Stimulated activated CD4-positive, alpha-beta T cell treated with anti-CD3 and anti-CD28 coated beads, Interleukin-4, amount 100 ng/mL, for 24 hours (primary cell): ENCODE measurements around the gene ITPRIPL1.

Experiments used
- DNase-seq: peaks from one replicate; pipeline ENCODE4 v3.0.0-alpha.2; 2020

ITPRIPL1 gene

GRCh38 chr2:96323849-96324248 is 1.3 kb upstream of the ITPRIPL1 start:
- no peak for DNase-seq

- DNase-seq, result peak; percentile 43
These were observed 436 bp upstream of the ITPRIPL1 start for GRCh38 chr2:96324721-96325040.

DNA sequence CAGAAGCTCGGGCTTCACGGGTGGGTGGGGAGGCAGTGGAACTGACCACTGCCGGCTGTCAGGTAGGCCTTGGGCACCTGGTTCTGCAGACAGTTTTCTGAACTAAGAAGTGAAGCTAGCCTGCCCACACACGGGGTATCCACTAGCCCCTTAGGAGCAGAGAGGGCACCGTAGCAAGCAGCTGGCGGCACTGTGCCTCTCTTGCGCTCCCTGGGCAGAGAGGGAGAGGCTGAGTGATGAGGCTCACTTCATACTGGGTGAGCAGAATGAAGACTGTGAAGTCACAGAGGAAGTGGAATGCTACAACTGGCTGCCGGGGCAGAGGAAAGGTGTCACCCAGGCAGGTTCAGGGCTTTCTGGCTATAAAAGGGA is 753 bp downstream of the ITPRIPL1 start:
- DNase-seq, result peak; percentile 38

DNA sequence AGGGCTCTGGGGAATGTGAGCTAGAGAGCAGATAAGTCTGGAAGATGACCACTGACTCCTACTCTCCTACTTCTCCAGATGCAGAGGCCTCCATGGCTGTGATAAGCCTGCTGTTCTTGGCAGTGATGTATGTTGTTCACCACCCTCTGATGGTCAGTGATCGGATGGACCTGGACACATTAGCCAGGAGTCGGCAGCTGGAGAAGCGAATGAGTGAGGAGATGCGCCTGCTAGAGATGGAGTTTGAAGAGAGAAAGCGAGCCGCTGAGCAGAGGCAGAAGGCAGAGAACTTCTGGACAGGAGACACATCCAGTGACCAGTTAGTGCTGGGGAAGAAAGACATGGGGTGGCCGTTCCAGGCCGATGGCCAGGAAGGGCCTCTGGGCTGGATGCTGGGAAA is 1.4 kb downstream of the ITPRIPL1 start:
- DNase-seq, result no peak

DNA sequence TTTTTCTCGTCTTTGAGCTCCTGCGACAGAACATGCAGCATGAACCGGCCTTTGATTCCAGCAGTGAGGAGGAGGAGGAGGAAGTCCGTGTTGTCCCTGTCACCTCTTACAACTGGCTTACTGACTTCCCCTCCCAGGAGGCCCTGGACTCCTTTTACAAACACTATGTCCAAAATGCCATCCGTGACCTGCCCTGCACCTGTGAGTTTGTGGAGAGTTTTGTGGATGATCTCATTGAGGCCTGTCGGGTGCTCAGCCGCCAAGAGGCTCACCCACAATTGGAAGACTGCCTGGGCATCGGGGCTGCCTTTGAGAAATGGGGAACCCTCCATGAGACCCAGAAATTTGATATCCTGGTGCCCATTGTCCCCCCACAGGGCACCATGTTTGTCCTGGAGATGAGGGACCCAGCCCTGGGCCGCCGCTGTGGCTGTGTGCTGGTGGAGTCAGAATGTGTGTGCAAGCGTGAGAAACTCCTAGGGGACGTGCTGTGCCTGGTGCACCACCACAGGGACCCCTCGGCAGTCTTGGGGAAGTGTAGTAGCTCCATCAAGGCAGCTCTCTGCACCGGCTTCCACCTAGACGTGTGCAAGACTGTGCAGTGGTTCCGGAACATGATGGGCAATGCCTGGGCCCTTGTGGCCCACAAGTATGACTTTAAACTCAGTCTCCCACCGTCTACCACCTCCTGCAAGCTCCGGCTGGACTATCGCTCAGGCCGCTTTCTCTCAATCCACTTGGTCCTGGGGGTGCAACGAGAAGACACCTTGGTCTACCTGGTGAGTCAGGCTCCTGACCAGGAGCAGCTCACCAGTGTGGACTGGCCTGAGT is 2.1 kb downstream of the ITPRIPL1 start:
- no peak for DNase-seq

DNA sequence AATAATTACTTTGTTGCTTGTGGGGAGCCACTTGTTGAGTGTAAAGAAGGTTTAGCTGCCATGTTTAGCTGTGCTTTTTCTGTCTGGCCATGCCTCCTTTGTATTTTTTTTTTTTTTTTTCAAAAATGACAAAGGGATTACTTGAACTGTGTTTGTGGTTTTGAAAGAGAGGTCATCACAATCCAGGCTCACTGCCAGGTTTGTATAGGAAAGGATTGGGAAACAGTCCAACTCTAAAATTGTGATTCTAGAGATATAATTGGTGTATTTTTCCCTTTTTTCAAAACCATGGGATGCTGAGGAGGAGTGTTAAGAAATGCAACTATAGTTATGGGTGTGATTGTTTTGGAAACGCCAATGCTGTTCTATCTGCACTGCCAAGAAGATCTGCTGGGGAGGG is 4.3 kb downstream of the ITPRIPL1 start:
- no peak for DNase-seq

GRCh38 chr2:96329874-96330273 is 4.8 kb downstream of the ITPRIPL1 start:
- no peak for DNase-seq

GRCh38 chr2:96330407-96330806 is 5.3 kb downstream of the ITPRIPL1 start:
- DNase-seq, result no peak

- DNase-seq, result no peak
These were observed 8.6 kb downstream of the ITPRIPL1 start for GRCh38 chr2:96333708-96334107.

DNA sequence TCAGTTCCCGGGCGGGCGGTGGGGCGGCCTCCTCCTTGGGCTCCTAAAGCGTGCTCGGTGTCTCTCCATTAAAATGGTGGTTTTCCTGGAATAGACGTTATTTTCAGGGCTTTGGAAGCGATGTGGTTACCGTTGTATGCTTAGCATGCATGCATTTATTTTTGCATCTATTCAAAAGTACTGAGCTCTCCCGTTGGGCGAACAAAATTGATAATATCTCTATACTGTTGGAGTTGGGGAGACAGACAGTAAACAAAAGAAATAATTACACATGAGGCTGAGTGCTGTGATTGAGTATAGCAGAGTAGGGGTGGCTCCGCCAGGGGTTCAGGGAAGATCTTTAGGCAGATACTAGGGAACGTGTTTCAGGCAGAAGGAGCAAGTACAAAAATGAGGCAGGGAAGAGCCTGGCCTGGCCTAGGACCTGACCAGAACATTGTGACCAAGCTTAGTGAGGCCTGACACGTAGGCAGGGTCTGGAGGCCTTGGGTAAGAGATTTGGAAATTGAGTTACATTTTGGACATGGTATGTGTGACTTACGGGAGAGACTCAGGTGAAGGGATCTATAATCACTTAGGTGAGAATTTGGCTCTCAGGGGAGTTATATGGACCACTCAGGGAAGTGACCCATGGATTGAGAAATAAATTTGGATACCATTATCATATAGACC is 11.1 kb downstream of the ITPRIPL1 start:
- DNase-seq, result no peak

GRCh38 chr2:96336873-96337272 is 11.8 kb downstream of the ITPRIPL1 start:
- no peak for DNase-seq

GRCh38 chr2:96340493-96341414 is 15.6 kb downstream of the ITPRIPL1 start:
- no peak for DNase-seq

DNA sequence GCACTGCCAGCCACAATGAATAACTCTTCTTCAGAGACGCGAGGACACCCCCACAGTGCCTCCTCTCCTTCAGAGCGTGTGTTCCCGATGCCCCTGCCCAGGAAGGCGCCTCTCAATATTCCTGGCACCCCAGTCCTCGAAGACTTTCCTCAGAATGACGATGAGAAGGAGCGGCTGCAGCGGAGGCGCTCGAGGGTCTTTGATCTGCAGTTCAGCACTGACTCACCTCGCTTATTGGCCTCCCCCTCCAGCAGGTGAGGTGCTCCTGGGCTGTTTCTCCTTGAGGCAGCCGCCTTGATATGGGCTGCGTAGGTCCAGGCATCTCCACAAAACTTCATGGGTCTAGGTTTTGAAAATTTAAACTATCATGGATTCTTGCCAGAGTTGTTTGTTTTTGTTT is 16.5 kb downstream of the ITPRIPL1 start:
- DNase-seq, result no peak

DNA sequence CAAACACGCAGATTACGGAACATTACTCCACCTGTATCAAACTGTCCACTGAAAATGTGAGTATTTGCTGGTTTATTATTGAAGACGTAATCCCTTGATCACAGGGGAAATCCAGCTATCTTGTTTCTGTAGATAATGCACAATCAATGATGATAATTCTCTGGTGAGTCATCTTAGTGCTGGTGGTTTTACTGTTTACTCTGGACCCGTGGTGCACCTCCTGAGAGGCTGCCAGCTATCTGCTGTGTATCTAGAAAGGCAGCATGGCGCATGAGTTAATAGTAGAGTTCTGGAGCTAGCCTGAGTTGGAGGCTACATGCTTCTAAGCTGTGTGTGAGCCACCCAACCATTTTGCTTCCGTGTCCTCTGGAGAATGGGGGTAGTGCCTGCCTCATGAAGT is 17.0 kb downstream of the ITPRIPL1 start:
- DNase-seq, result peak; percentile 59

DNA sequence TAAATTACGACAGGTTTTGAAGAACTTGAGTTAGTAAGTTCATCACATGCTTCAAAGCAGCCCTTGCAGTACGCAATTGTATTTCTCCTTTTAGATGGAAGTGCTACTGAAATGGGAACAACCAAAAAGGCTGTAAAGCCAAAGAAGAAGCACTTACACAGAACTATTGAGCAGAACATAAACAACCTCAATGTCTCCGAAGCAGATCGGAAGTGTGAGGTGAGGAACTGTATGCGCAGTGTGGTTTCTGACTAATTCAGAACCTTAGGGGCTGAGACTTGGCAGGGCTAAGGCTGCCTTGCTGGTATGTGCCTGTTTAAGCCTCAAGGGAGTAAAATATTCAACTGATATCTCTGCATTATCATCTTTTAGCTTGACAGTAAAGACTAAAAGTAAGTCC is 18.9 kb downstream of the ITPRIPL1 start:
- DNase-seq, result peak; percentile 60

DNA sequence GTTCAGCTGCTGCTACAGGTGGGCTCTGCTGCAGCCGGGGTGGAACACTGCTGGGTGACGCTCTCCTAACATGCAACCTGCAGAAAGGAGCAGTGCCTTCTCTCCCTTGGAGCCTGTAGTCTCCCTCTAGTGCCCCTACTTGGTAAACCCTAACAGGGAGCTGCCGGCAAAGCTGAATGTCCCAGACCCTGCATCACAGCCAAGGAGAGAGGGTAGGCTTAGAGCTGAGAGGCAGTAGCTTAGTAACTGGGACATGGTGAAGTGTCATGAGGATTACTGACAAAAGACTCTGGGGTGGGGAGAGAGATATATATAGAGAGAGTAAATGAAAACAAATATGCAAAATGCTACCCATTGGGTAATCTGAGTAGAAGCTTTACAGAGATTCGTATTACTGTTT is 20.3 kb downstream of the ITPRIPL1 start:
- no peak for DNase-seq

DNA sequence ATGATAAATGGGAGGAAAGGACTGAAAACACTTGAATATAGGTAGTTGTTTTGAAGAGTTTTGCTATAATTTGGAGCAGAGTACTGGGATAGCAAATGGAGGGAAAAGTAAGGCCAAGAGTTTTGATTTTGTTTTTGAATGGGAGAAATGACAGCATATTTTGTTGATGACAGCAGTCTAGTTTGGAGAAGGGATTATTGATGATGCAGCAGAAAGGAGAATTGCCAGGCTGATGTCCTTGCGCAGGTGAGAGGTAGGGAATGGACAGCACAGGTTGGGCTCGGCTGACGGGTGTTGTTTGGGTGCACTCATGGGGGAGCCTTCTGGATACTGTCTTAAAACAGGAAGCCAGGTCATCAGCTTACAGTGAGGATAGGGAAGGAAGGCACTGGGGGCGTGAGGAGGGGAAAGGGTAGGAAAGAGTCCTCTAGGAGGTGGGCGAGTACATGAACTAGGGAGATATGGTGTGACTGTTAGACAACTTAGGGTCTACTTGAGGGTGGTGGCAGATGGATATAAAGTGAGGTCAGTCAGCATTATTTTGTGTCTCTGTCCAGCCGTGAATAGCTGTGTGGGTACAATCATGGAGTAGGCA is 20.8 kb downstream of the ITPRIPL1 start:
- no peak for DNase-seq

DNA sequence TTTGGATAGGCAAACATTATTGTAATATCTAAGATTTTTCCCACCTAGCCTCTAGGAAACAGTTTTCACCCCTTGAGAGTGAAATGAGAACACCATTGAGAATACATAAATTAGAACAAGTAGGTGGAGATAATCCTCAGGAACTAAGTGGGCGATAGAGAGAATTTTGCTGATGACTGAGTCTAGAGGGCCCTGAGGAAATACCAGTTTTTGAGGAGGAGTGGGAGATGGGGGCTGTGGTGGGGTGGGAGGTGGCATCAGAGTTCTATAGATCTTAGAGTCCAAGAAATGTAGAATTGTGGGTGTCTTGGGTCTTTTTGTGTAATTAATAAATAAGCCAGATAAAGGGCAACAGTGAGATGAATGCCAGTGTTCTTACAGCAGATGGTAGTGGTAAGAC is 22.3 kb downstream of the ITPRIPL1 start:
- no peak for DNase-seq

DNA sequence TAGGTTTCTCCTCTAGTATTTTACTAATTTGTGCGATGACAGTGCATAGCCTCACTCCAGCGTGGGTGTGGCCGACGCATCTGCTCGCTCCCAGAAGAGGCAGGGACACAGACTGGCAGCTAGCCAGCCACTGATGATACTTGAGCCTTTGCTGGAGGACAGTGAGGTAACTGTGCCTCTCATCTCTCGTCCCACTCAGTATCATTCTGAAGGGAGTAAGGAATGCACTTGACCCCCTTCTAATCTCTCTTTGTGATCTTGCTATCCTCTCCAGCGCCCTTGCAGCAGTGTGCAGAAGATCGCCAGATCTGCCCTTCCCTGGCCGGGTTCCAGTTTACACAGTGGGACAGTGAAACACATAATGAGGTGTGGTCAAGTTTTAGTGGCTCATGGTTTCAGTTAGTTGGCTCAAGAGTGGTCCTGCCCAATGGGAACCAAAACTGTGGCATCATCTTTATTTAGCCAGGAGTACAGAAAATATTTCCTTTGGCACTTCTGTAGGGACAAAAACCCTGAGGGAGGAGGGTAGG is 28.0 kb downstream of the ITPRIPL1 start:
- no peak for DNase-seq

- DNase-seq, result no peak
These were observed 28.5 kb downstream of the ITPRIPL1 start for GRCh38 chr2:96353606-96354101.

DNA sequence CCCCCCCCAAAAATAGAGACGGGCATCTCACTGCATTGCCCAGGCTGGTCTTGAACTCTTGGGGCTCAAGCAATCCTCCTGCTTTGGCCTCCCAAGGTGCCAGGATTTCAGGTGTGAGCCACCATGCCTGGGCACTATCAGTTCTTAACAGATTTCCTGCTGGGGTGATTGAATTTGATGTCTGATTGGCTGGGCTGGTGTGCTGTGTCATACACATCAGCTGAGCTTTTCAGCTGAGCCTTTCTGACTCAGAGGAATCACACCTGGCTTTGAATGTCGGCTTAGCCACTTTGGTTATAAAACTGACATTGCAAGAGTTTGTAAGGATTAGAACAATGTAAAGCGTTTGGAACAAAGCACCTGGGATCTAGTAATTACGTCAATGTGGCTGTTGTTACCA is 29.4 kb downstream of the ITPRIPL1 start:
- DNase-seq, result no peak

DNA sequence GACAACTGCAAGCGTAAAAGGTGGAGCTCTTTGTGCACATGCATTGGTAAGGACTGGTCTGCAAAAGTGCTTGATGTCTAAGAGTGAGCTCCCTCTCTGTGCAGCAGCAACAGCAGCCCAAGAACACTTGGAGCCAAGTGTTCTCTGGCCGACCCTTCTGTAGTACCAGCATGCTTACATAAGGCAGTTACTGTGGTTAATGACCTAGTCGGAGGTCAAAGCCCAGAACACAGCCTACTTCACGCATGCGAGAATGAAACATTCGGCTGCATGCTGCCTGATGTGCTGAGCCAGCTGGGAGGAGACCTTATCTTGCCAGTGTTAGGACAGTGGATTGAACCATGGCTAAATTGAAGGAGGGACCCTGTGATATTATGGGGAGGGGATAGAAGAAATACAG is 31.8 kb downstream of the ITPRIPL1 start:
- no peak for DNase-seq

DNA sequence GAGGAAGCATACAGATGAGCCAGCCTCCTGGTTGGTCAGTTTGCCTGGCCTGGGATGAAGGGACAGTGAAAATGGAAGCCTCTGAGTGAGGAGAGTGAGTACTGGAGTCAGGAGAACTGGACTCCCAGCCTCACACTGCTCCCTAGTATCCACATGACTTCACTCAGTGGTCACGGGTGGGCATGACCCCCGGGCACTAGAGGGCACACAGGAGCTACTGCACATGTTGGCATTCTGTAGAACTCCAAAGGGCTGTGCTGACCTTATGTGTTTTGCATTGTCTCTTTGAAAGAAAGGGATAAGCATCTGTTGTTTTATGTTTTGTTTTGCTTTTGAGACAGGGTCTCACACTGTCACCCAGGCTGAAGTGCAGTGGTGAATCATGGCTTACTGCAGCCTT is 34.2 kb downstream of the ITPRIPL1 start:
- peak; percentile 39 for DNase-seq
